ENCODE measurements around the gene ZNF862. TPM values are rescaled to one million over a fixed set of nuclear protein-coding genes. Genes with fewer than 3 reads are reported as not detected.

The ZNF862 gene
- total and polyA plus RNA-seq, 2 of the 8 experiments (the other 6 are each of a cell fraction or from before 2014, with no cell fraction given), result 1.8 to 3.9 TPM

DNA sequence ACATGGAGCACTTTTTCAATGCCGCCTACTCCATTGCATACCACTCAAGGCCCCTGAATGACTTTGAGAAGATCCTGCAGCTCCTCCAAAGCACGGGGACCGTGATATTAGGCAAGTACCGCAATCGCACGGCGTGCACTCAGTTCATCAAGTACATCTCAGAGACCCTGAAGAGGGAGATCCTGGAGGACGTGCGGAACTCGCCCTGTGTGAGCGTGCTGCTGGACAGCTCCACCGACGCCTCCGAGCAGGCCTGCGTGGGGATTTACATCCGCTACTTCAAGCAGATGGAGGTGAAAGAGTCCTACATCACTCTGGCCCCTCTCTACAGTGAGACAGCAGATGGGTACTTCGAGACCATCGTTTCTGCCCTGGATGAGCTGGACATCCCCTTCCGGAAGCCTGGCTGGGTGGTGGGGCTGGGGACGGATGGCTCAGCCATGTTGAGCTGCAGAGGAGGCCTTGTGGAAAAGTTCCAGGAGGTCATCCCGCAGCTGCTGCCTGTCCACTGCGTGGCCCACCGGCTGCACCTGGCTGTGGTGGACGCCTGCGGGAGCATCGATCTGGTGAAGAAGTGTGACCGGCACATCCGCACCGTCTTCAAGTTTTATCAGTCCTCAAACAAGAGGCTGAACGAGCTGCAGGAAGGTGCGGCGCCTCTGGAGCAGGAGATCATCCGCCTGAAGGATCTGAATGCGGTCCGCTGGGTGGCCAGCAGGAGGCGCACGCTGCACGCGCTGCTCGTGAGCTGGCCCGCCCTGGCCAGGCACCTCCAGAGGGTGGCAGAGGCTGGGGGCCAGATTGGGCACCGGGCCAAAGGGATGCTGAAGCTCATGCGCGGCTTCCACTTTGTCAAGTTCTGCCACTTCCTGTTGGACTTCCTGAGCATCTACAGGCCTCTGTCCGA, 22.9 kb downstream of the ZNF862 start:
- Histone ChIP-seq H3K27ac (ENCODE audit: low read depth, low read length) (no peak overlapping the region), H3K4me3 (ENCODE audit: extremely low read depth in 1 of 4, insufficient read depth in 2 of 4, low read depth in 3 of 4, low read length in 4 of 4) (no peak overlapping the region), H2BK20ac (ENCODE audit: low read length) (no peak overlapping the region), H3K27me3 (replicated peaks in 1 of 4; ENCODE audit: control insufficient read depth in 3 of 4, extremely low read depth in 1 of 4, insufficient read depth in 3 of 4, low read length in 3 of 4) (no peaks in the 10 kb centered on the region; a peak in 2 of 7 replicates), H3K36me3 (ENCODE audit: control insufficient read depth in 2 of 4, insufficient read depth in 4 of 4, low read length in 3 of 4) (no peaks in the 10 kb centered on the region), H4K20me1 (replicated peaks in 1 of 2; ENCODE audit: control insufficient read depth in 1 of 2, insufficient read depth in 2 of 2, low read length in 2 of 2) (no peaks in the 10 kb centered on the region), H4K91ac (replicated peaks; ENCODE audit: insufficient read length, low read length) (peak overlapping the region; percentile 7), H3K23me2 (ENCODE audit: low read depth, low read length) (no peaks in the 10 kb centered on the region), H4K5ac (ENCODE audit: insufficient read length, low read depth, low read length) (no peak overlapping the region), H2BK12ac (ENCODE audit: low read depth, low read length) (no peak overlapping the region), H2BK120ac (replicated peaks; ENCODE audit: low read depth, low read length) (no peak overlapping the region), H3K14ac (ENCODE audit: insufficient read length) (no peak overlapping the region), H2BK15ac (ENCODE audit: low read length) (0 out of 2 replicates have a peak overlapping the region, but pooled peaks have one; percentile 74), H3K18ac (ENCODE audit: extremely low read depth, low read length) (no peak overlapping the region), H2AFZ (ENCODE audit: low read length) (no peak overlapping the region), H3K9ac (replicated peaks in 1 of 4; ENCODE audit: extremely low read depth in 1 of 4, low read depth in 3 of 4, low read length in 3 of 4) (no peak overlapping the region), H3K79me2 (ENCODE audit: control insufficient read depth in 1 of 2, insufficient read depth in 2 of 2, low read length in 2 of 2) (no peaks in the 10 kb centered on the region), H3K79me1 (ENCODE audit: low read depth, low read length) (no peaks in the 10 kb centered on the region), H3K9me3 (ENCODE audit: insufficient read depth in 2 of 2, low read depth in 1 of 2, low read length in 1 of 2) (no peaks in the 10 kb centered on the region), H3K56ac (replicated peaks; ENCODE audit: insufficient read length, low read depth, low read length) (no peak overlapping the region), H3K23ac (ENCODE audit: insufficient read length) (no peak overlapping the region), H4K8ac (ENCODE audit: extremely low read depth, insufficient read depth, low read length) (peak overlapping the region; percentile 62; the same call in 1 of the 2 replicates), H3K4me2 (ENCODE audit: insufficient read depth in 1 of 2, low read depth in 2 of 2, low read length in 2 of 2) (no peak overlapping the region), H3K4ac (replicated peaks; ENCODE audit: insufficient read length, low read depth, low read length) (no peak overlapping the region), H2AK5ac (ENCODE audit: low read depth, low read length) (no peak overlapping the region), H3K4me1 (replicated peaks in 1 of 4; ENCODE audit: control insufficient read depth in 3 of 4, insufficient read depth in 4 of 4, low read length in 3 of 4) (no peaks in the 10 kb centered on the region; a peak in 1 of 7 replicates), H2BK5ac (ENCODE audit: low read depth, low read length) (no peak overlapping the region)
- peak in 1 of 2 experiments; percentile 89 for DNase-seq (ENCODE audit: low read depth in 1 of 2, low spot score in 2 of 2)
- POLR2A ChIA-PET (ENCODE audit: partially characterized antibody), result interaction anchor here (1.7 kb wide), 1 partner anchor 13 kb away, joined by 5 read pairs; the partner anchor contains the start of gene ATP6V0E2
- FAIRE-seq, result no peak
- CTCF ChIA-PET (ENCODE audit: partially characterized antibody), result interaction anchor here (0.8 to 5.0 kb wide), 31 partner anchors 9 to 219 kb away, joined by 3 to 68 read pairs (median 4); no protein-coding TSS in a partner anchor
- WGBS, 2 experiments (ENCODE audit: extremely low coverage in 1 of 2, insufficient coverage in 1 of 2, insufficient read length in 1 of 2, insufficient replicate concordance in 2 of 2, low coverage in 1 of 2, low lambda C conversion rate in 2 of 2, missing lambda C conversion rate in 1 of 2), result 69% methylated on average over 45 of the region's 45 CpGs; no CpG with 5 or more reads in 1 of the 2 experiments
- no peak for TF ChIP-seq KDM4A (IDR thresholded peaks at IDR 0.05; ENCODE audit: low read depth, low read length, severe bottlenecking)
- TF ChIP-seq SUZ12 (IDR thresholded peaks at IDR 0.05; ENCODE audit: low read length), result no peak
- no peak for TF ChIP-seq PHF8 (conservative IDR thresholded peaks at IDR 0.05; ENCODE audit: low read depth, low read length)
- TF ChIP-seq MAX (IDR thresholded peaks at IDR 0.05), result peak; percentile 71
- TF ChIP-seq CREB1 (IDR thresholded peaks at IDR 0.05), result no peak
- TF ChIP-seq CTCF (IDR thresholded peaks at IDR 0.05; ENCODE audit: control extremely low read depth in 1 of 3, insufficient read depth in 1 of 3, low read depth in 1 of 3, low read length in 3 of 3), result peak; percentile 98 to 100 (median 99)
- TF ChIP-seq YY1 (IDR thresholded peaks at IDR 0.05; ENCODE audit: low read depth, low read length), result 0 out of 2 replicates have a peak, but pooled peaks have one; percentile 20
- TF ChIP-seq RAD21 (IDR thresholded peaks at IDR 0.05 in 1 of 2, conservative IDR thresholded peaks at IDR 0.05 in 1 of 2; ENCODE audit: low read depth in 2 of 2, low read length in 2 of 2), result peak; percentile 87 to 94
